Measurements from ENCODE around the gene ANTXRL.
"Not testable (repeated sequence)": the region's sequence is repeated elsewhere in the genome, so short reads cannot be mapped to it uniquely, and the experiment has no call there.

The ANTXRL gene

GRCh38 chr10:46255210-46255609 is 31.6 kb upstream of the ANTXRL start:
- not testable (repeated sequence) for DNase-seq

DNA sequence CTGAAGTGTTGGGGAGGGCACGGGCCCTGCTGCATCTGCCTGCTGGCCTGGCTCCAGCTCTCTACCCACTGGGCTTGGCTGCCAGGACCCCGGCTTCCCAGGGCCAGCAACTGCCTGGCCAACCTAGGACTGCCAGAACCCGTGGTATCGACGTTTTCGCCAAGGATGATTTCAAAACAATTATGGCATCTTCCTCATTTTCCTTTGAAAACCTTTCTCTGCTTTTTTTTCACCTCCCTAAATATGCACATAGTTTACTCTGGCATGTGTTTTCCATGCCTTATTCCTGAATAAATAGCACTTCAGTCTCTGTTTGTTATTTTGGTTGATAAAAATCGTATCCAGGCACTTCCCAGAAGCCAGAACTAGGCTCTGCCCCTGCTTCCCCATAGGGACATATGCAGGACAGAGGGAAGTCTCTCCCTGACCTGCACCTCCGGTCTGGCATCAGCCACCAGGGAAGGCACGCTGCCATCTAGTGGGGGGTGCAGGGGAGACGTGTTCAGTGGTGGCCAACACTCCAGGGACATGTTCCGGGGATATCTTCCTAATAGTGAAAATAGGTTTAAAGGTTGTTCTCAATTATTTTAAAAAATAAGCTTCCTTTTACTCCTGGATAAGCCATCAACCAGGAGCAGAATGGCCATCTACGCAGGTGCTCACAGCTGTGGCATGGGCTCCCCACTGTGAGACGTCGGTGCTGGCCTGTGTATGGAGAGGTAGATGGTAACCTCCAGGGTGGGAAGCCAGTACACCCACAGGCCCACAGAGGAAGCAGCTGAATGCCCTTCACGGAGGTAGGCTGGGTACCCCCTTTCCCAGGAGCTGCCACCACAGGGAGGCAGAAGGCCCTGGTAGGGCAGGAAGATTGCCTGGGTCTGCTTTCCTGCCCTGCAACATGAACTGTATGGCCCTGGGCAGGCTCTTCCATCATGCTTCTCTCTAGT is 30.7 kb upstream of the ANTXRL start:
- DNase-seq: no peak

- DNase-seq: no peak
Measured at GRCh38 chr10:46257099-46257498, 29.7 kb upstream of the ANTXRL start.

GRCh38 chr10:46262906-46263560 is 23.8 kb upstream of the ANTXRL start:
- not testable (repeated sequence) for DNase-seq

- no peak for DNase-seq
Measured at GRCh38 chr10:46263831-46264268, 22.9 kb upstream of the ANTXRL start.

DNA sequence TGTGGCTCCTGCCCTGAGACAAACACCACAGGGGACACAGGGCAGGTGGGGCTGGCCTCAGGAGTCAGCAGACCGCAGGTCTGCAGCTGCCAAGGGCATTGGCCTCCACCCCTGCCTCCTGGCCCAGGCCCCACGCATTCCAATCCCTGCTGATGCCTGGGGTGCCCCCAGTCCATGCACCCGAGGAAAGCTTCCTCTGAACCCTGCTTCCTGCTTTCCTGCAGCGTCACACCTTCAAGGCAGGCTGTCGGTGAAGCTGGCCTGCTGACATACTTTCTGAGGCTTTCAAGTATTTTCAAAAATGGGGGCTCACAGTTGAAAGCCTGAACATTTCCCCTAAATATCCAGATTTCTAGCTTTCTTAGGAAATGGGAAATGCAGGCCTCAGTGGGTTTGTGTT is 22.5 kb upstream of the ANTXRL start:
- no peak for DNase-seq

- DNase-seq: no peak
Measured at GRCh38 chr10:46264737-46265368, 21.9 kb upstream of the ANTXRL start.

GRCh38 chr10:46265566-46266305 is 21.1 kb upstream of the ANTXRL start:
- DNase-seq: not testable (repeated sequence)

DNA sequence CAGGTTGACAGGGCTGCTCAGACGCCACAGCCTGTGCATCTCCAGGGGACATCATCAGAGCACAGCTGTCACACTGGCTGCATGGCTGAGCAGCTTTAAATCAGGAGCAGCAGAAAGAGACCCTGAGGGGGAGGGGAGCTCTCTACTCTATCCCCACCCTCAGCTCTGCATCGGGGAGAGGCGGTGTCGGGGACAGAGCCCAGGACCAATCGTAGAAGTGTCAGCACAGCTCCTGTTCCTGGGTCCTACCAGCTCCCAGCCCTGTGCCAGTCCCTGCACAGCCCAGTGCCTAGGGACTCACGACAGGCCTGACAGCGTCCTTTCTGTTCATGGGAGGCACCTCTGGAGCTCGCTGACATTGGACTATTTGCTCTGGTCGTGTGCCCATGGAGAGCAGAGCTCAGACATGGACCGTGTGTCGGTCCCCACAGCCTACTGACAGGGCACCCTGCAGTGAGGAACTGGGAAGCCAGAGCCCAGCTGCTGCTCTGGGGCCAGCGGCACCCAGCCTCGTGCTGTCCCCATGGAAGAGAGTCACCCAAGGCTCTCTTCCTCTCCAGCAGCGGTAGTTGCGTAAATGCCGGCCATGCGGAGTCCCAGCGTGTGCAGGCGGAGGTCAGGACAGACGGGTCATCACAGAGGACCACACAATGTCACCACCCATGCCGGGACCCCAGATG is 20.4 kb upstream of the ANTXRL start:
- no peak for DNase-seq

DNA sequence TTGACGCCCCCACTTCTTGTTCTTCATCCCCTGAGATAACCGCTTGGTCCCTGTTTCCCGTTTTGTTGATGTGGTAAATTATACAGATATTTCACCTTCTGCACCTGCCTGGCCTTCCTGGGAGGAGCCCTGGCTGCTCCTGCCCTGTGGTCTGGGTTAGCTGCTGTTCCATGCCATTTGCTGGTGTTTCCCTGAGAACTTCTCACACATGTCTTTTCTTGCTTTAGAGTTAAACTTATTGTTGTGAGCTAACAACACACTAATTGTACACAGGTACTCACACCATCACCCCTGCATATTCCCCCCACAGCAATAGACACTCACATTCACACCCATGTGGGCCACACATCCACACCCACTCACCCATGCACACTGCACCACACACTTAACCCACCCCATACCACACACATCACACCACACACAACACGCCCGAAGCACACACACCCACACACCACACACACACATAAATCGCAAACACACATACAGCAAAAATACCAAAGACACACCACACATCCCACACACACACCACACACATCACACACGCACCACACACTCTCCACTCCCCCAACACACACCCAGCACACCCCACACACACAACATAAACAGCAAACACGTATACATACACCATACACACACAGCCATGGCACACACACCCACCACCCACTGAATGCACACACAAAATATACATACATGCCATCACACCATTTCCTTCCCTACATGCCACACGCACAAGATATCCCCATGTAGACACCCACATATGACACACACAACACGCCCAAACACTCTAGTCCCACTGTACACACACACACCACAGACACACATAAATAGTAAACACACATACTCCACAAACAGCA is 19.4 kb upstream of the ANTXRL start:
- DNase-seq: no peak

DNA sequence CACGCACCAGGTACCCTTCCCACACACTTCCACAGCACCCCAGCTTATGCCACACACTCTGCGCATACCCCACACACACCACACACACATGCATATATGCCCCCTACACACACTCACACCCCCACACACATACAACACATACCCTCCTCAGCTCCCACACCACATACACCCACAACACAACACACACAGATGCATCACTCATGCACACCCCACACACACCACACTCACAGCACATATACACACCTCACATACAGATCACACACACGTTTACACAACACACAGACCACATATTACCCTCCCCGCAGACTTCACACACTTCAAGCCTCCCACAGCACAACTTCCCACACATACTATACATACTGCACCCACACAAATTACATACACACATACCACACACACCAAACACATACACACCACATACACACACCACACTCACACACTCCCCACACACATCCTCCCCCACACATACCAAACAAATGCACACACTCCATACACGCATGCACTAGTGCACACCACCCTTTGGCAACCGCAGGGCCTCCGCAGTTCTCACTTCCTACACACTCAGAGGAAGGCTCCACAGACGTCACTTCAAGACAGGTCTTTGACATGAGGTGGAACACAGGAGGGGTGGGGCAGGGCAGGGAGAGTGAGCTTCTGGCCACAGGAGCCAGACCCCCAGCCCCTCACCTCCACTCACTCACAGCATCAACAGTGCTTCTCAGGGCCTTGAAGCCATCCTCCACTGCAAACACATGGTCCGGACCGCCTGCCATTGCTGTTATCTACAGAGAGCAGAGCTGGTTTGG is 18.5 kb upstream of the ANTXRL start:
- DNase-seq: no peak

DNA sequence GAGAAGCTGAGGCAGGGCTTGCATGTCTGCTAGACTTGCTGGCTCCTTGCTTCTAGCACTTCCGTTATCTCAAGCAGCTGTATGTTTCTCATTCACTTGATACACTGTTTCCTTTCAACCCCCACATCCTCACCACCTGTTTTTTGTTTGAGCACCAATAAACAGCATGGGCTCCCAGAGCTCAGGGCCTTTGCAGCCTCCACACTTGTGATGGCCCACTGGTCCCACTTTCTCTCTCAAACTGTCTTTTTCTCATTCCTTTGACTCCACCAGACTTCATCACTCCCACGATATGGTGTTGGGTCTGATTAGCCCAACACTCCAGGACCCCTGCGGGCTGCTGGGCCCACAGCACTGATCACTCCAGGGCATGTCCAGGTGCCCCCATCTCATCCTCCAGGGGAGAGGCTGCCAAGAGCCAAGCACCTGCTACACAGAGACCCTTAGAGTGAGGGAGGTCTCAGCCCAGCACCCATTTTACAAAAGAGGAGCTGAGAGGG is 17.2 kb upstream of the ANTXRL start:
- not testable (repeated sequence) for DNase-seq

DNA sequence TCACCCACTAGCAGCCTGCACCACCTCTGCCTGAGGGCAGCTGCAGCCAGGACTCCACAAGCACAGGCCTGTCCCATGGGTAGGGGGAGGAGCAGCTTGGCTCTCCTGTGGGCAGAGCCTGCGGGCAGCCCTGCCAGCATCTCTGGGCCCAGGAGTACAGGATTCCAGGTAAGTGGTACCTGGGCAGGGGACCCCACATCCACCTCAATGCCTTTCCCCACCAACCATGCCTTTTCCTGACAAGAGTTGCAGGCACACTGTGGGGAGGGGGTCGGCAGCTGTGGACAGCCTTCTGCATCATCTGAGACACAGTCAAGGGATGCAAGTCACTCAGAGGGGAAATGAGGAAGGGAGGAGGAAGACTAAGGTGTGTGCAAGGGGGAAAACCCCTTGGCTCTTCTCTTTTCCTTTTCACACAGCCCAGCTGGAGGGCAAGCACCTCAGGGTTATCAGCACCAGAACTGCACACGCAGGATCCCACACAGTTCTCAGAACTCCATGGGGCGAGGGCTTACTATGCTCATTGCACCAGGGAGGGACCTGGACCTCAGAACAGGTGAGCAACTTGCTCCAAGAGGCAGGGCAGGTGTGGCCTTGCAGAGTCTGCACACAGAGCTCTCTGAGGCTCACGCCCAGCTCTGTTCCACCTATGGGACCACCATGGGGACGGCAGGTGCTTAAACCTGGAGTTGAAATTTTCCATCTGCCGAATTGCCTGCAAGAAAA is 16.5 kb upstream of the ANTXRL start:
- no peak for DNase-seq

DNA sequence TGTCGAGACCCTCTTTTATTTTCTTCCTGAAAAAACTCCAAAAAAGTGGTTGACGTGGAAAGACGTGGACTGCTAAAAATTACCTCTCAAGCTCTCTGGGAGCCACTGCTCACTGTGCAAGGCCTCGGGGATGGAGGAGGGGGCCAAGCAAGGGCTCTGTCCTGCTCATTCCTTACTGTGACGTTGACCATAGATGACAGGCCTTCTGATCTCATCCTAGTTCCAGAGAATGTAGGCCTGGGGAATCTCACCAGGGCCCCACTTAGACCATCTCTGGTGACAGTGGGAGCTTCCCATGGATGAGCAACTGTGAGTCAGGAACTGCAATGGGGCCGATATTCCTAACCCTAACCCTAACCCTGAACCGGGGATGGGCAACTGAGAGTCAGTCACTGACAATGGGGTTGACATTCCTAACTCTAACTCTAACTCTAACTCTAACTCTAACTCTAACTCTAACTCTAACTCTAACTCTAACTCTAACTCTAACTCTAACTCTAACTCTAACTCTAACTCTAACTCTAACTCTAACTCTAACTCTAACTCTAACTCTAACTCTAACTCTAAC is 15.8 kb upstream of the ANTXRL start:
- not testable (repeated sequence) for DNase-seq

- not testable (repeated sequence) for DNase-seq
Measured at GRCh38 chr10:46271795-46272499, 14.8 kb upstream of the ANTXRL start.

DNA sequence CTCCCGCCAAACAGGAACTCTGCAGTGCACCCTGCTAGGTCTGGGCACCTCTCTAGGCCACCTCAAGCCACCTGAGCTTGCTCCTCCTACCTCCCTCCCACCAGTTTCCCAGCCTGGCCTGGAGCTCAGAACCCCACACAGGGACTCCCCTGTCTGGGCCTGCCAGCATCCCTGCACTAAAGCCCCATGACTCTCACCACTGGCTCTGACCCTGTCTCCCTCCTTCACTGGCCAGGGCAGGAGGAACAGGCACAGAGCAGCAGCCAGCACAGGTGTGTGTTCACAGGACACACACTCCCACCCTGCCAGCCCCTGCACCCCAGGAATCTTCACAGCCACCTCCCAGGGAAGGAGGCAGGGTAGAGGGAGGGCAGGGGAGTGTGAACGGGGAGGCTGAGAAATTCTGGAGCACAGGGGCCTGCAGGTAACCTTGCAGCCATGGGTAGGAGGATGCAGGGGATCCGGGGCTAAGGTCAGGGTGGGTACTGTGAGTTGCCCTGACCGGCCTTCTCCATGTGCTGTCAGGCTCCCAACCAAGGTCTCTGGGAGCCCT is 13.9 kb upstream of the ANTXRL start:
- DNase-seq: no peak

- DNase-seq: no peak
Measured at GRCh38 chr10:46273506-46274477, 13.0 kb upstream of the ANTXRL start.
